NOMO-1 treated with DMSO at 0.1 percent for 48 hours (cell line): ENCODE measurements around the gene YJEFN3.

Source experiments
- DNase-seq: peaks from one replicate; lab custom pipeline; 2025; ENCODE audit not compliant: unreplicated experiment; lab: John Stamatoyannopoulos, UW

Gene YJEFN3

DNA sequence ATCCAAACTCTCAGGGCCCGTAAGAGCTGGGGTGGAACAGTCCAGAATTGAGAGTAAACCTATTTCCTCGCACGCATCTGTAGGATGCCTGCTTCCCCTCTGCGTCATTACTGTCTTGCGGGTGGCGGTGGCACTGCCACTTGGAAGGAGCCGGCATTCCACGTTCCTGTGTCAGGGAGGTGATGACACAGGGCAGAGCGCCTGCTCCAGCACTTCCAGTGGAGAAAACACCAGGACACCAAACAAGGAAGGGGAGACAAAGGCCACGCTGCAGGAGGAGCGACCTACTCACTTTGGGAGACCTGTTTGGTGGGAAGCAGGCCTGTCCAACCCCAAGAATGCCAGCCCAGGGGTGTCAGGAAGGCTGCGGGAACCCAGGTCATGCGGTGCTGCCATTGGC, 52.7 kb downstream of the YJEFN3 start:
- no peak for DNase-seq

DNA sequence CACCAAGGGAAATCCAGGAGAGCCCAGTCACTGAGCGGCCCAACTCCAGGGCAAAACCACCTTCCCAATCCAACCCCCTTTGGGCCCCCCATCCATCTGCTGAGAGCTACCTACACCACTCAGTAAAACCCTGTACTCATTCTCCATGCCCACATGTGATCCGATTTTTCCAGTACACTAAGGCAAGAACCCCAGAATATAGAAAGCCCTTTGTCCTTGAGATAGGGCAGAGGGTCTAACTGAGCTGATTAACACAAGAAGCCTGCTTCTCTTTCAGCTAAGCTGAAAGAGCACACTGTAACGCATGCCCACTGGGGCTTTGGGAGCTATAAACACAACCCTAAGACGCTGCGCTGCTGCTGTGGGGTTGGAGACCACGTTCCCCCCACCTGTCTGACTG, 53.8 kb downstream of the YJEFN3 start:
- DNase-seq = no peak

DNA sequence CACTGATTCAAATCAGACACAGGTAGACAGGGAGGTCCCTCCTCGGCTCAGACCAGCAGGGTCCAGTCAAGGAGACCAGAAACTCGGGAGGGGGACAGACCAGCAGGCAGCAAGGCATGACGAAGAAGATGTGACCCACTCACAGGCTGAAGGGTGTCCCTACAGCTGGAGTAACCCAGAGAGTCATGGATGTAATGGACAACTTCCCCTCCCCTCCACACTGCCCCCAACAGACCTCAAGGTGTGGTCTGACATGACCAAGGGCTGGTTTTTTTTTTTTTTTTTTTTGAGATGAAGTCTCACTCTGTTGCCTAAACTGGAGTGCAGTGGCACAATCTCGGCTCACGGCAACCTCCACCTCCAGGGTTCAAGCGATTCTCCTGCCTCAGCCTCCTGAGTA, 55.6 kb downstream of the YJEFN3 start:
- DNase-seq = no peak
